Choroid plexus epithelial cell (primary cell): ENCODE measurements around the gene DIAPH3.

ENCODE experiments used
- DNase-seq: peaks from one replicate; pipeline ENCODE4 v3.0.0-alpha.2; 2010; ENCODE audit warnings: low read depth
- H3K4me3 ChIP-seq: 2 replicates; pipeline ENCODE4 v1.5.1; 2011; ENCODE audit warnings: low read depth, mild to moderate bottlenecking, control low read depth, low read length, moderate library complexity
- CTCF ChIP-seq: conservative IDR thresholded peaks from 2 replicates; pipeline ENCODE4 v1.5.1; 2011; ENCODE audit warnings: low read depth, mild to moderate bottlenecking, control low read depth, inconsistent platforms, low read length, moderate library complexity

The DIAPH3 gene

DNA sequence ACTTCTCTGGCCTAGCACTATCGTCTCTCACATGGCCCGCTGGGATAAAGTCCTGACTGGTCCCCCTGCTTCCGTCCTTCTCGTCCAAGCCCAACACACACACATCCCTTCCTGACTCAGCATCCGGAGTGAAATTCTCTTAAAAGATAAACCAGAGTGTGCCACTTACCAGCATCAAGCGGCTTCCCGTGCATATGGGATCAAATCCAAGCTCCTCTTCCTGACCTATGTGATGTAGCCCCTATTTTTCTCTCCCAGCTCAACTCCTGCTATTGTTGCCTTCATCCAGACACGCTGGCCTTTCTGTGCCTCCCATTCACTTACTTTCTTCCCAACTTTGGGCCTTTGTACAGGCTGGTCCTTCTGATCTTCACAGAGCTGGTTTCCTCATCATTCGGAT, 530.4 kb downstream of the DIAPH3 start:
- no peak for DNase-seq
- no peak for TF ChIP-seq CTCF
- no peak overlapping the region for H3K4me3 ChIP-seq

- H3K4me3 ChIP-seq, result no peak overlapping the region
- DNase-seq, result no peak
- no peak for TF ChIP-seq CTCF
Observed at GRCh38 chr13:59631271-59631670, 532.5 kb downstream of the DIAPH3 start.

- H3K4me3 ChIP-seq, result no peak overlapping the region
- DNase-seq, result no peak
- no peak for TF ChIP-seq CTCF
Observed at GRCh38 chr13:59625111-59625510, 538.6 kb downstream of the DIAPH3 start.

DNA sequence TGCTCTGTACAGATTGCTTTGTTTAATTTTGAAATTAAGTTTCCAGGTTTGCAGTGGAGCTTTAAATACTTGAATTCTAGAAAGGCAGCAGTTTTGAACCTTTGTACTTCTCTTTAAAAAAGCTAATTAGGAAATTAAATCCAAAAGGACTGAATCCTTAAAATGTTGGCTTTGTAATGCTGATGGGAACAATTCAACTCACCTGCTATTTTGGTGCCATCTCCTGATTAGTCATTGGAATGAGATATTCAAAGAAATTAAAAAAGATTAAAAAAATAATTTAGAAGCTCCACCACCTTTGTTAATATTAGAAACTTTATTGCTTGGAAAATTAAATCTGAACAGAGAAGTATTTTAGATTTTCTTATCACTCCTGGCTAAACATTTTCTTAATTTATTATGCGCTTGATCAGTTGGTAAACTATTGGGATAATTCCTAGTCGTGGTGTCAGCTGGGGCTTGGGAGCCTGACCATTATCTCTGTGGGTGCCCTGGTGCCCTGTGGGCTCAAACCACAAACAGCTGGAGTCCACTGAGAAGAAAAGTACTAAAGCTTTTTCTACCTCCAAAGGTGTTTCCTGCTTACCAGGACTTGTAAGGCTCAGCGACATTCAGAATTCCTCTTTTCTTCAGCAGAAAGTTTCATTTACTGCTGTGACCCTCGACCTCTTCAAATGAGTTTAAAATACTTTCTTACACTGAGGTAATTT, 540.4 kb downstream of the DIAPH3 start:
- no peak for TF ChIP-seq CTCF
- H3K4me3 ChIP-seq, result no peak overlapping the region
- DNase-seq, result no peak

DNA sequence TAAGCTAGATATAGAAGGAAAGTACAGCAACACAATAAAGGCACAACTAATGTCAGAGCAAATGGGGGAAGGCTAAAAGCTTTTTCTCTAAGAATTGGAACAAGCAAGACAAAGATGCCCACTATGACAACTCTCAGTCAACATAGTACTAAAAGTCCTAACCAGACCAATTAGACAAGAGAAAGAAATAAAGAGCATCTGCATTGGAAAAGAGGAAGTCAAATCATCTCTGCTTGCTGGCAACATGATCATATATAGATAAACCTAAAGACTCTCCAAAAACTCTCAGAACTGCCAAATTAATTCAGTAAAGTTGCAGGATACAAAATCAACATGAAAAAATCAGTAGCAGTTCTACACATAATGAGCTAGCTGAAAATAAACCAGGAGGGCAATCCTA, 542.0 kb downstream of the DIAPH3 start:
- no peak for DNase-seq
- no peak for TF ChIP-seq CTCF
- H3K4me3 ChIP-seq, result no peak overlapping the region
